Testis (tissue), 3 donors: Measurements from ENCODE around the gene FILIP1L. TPM values are rescaled to one million over a fixed set of nuclear protein-coding genes. Genes with fewer than 3 reads are reported as not detected.

Experiments
- DNase-seq: peaks from one replicate; pipeline ENCODE4 v3.0.0-alpha.2; 2019
- H3K27ac ChIP-seq, 2 donors: fragments of 200-600 bp; sonication (generic); one replicate each; pipeline ENCODE4 v1.5.1; 2019
- H3K27me3 ChIP-seq: fragments of 200-600 bp; sonication (generic); one replicate; pipeline ENCODE4 v1.5.1; 2019
- H3K36me3 ChIP-seq: fragments of 200-600 bp; sonication (generic); one replicate; pipeline ENCODE4 v1.5.1; 2017; ENCODE audit warnings: low read depth; ENCODE audit errors: missing control alignments
- H3K4me1 ChIP-seq: fragments of 200-600 bp; sonication (generic); one replicate; pipeline ENCODE4 v1.5.1; 2019
- H3K4me3 ChIP-seq, 2 donors: fragments of 200-600 bp; sonication (generic); one replicate each; pipeline ENCODE4 v1.5.1; 2017 to 2019
- H3K9me3 ChIP-seq: fragments of 200-600 bp; sonication (generic); one replicate; pipeline ENCODE4 v1.5.1; 2017
- CTCF ChIP-seq, 3 experiments: fragments of 450-650 bp in 2 of 3; fragments of 200-600 bp in 1 of 3; sonication (generic) in 1 of 3; IDR thresholded peaks; one replicate each; pipeline ENCODE4 v1.5.1; 2016 to 2019; ENCODE audit warnings: antibody characterized with exemption in 3 of 3, mild to moderate bottlenecking in 2 of 3, moderate library complexity in 1 of 3
- POLR2A ChIP-seq: fragments of 450-650 bp; IDR thresholded peaks from one replicate; pipeline ENCODE4 v1.6.1; 2017; ENCODE audit warnings: antibody characterized with exemption, mild to moderate bottlenecking, moderate library complexity
- WGBS, 2 donors: methylation state at CpG; one replicate each; pipeline ENCODE4 v1.1.5; 2018; 5-methylcytosine and 5-hydroxymethylcytosine counted together
- intact Hi-C: fragments of 100-400 bp; cut with DNase I; formaldehyde crosslinking; loops from one replicate; pipeline ENCODE4 v1.15.1; 2023; ENCODE audit warnings: low total_unique reads
- polyA plus RNA-seq: library from polyadenylated mRNA; stranded (reverse); fragments of 350-450 nt; fragmentation: Illumina TruSeq; extraction: RNeasy Lipid Tissue Mini Kit (QIAGEN cat#74804); gene quantifications from one replicate; pipeline ENCODE4 v1.2.3, GENCODE V29; 2014; ENCODE audit warnings: low read depth, low replicate concordance; ENCODE audit not compliant: insufficient read depth
- total RNA-seq, 2 donors: library from RNA; depleted of rRNA; stranded (reverse); fragments of >200 nt; gene quantifications; one replicate each; pipeline ENCODE4 v1.2.3, GENCODE V29; 2016

FILIP1L gene
- total and polyA plus RNA-seq, 3 donors from 2014 or later, result 16.5 to 20.1 (median 16.7) TPM

GRCh38 chr3:99931059-99931458, 183.2 kb downstream of the FILIP1L start:
- intact Hi-C loops, result no loop called here
- H3K4me1 ChIP-seq, result peaks cover 2% of the 10 kb centered on the region
- H3K27ac ChIP-seq, result no peak overlapping the region
- no peak overlapping the region for H3K4me3 ChIP-seq
- no peak for DNase-seq
- no peaks in the 10 kb centered on the region for H3K27me3 ChIP-seq
- H3K9me3 ChIP-seq, result no peaks in the 10 kb centered on the region
- WGBS, 2 donors, result 73 to 77% methylated on average over 1 of the region's 1 CpG
- H3K36me3 ChIP-seq, result no peaks in the 10 kb centered on the region
- no peak for TF ChIP-seq POLR2A
- TF ChIP-seq CTCF (IDR thresholded peaks at IDR 0.05), result no peak

- H3K4me1 ChIP-seq, result peaks cover 12% of the 10 kb centered on the region
- intact Hi-C loops, result no loop called here
These were observed 184.6 kb downstream of the FILIP1L start for GRCh38 chr3:99929745-99930139.

GRCh38 chr3:99928771-99929744, 185.2 kb downstream of the FILIP1L start:
- Histone ChIP-seq H3K27me3 (no peaks in the 10 kb centered on the region), H3K9me3 (no peaks in the 10 kb centered on the region), H3K4me1 (peaks cover 12% of the 10 kb centered on the region), H3K27ac (peak overlapping the region; percentile 31 to 46), H3K4me3 (no peak overlapping the region), H3K36me3 (no peaks in the 10 kb centered on the region)
- WGBS, 2 donors, result 55 to 64% methylated on average over 7 of the region's 7 CpGs
- intact Hi-C loops, result no loop called here
- TF ChIP-seq CTCF (IDR thresholded peaks at IDR 0.05), result peak; percentile 25 to 29 (median 28)
- no peak for TF ChIP-seq POLR2A
- DNase-seq, result no peak

More at GRCh38 chr3:99929745-99930139, 184.6 kb downstream of the FILIP1L start:
- Histone ChIP-seq H3K27me3 (no peaks in the 10 kb centered on the region), H3K9me3 (no peaks in the 10 kb centered on the region), H3K4me3 (no peak overlapping the region), H3K36me3 (no peaks in the 10 kb centered on the region), H3K27ac (peak overlapping the region in 1 of 2 donors; percentile 31)
- peak; percentile 34 for DNase-seq
- WGBS, 2 donors, result 29 to 49% methylated on average over 3 of the region's 3 CpGs
- TF ChIP-seq POLR2A, result no peak
- TF ChIP-seq CTCF (IDR thresholded peaks at IDR 0.05), result no peak

GRCh38 chr3:99927671-99928457, 186.4 kb downstream of the FILIP1L start:
- no peaks in the 10 kb centered on the region for H3K36me3 ChIP-seq
- H3K27me3 ChIP-seq, result no peaks in the 10 kb centered on the region
- H3K4me3 ChIP-seq, result no peak overlapping the region
- intact Hi-C loops, result no loop called here
- DNase-seq, result no peak
- H3K27ac ChIP-seq, result peak overlapping the region; percentile 31 to 46
- WGBS, 2 donors, result 58 to 72% methylated on average over 7 of the region's 7 CpGs
- no peaks in the 10 kb centered on the region for H3K9me3 ChIP-seq
- H3K4me1 ChIP-seq, result peaks cover 12% of the 10 kb centered on the region
- TF ChIP-seq CTCF (IDR thresholded peaks at IDR 0.05), result no peak
- no peak for TF ChIP-seq POLR2A
